Endodermal cell (in vitro differentiated cells): ENCODE measurements around the gene SLIT3. TPM values are rescaled to one million over a fixed set of nuclear protein-coding genes. Genes with fewer than 3 reads are reported as not detected.

Experiments
- DNase-seq: peaks from one replicate; pipeline ENCODE4 v3.0.0-alpha.2; 2017
- H3K27ac ChIP-seq: 2 replicates; pipeline ENCODE4 v1.5.1; 2013; ENCODE audit warnings: mild to moderate bottlenecking, low read depth, low read length, moderate library complexity
- H3K27me3 ChIP-seq: 2 replicates; pipeline ENCODE4 v1.6.1; 2013; ENCODE audit warnings: mild to moderate bottlenecking, low read length, moderate library complexity; ENCODE audit not compliant: insufficient read depth, control insufficient read depth, poor library complexity, severe bottlenecking
- H3K36me3 ChIP-seq: 2 replicates; pipeline ENCODE4 v1.7.0; 2013; ENCODE audit warnings: mild to moderate bottlenecking, low read length, moderate library complexity; ENCODE audit not compliant: control insufficient read depth, insufficient read depth
- H3K4me1 ChIP-seq: one replicate; pipeline ENCODE4 v1.7.0; 2013; ENCODE audit warnings: low read length; ENCODE audit not compliant: control insufficient read depth, insufficient read depth
- H3K4me3 ChIP-seq: 2 replicates; pipeline ENCODE4 v1.5.1; 2013; ENCODE audit warnings: mild to moderate bottlenecking, low read length, moderate library complexity
- H3K9ac ChIP-seq: 2 replicates; pipeline ENCODE4 v1.6.1; 2013; ENCODE audit warnings: mild to moderate bottlenecking, low read length, moderate library complexity; ENCODE audit not compliant: poor library complexity, severe bottlenecking; ENCODE audit errors: extremely low read depth
- H3K9me3 ChIP-seq: 2 replicates; pipeline ENCODE4 v1.6.1; 2013; ENCODE audit warnings: mild to moderate bottlenecking, low read length, moderate library complexity; ENCODE audit not compliant: control insufficient read depth
- H3K27ac Mint-ChIP-seq: 2 replicates; pipeline ENCODE4 v1.8.0; 2020; ENCODE audit warnings: mixed read lengths
- H3K27me3 Mint-ChIP-seq: 2 replicates; pipeline ENCODE4 v1.8.0; 2021; ENCODE audit warnings: mild to moderate bottlenecking, mixed read lengths; ENCODE audit not compliant: insufficient read depth
- H3K36me3 Mint-ChIP-seq: 2 replicates; pipeline ENCODE4 v1.8.0; 2020; ENCODE audit warnings: low read depth, mixed read lengths
- H3K4me1 Mint-ChIP-seq: 2 replicates; pipeline ENCODE4 v1.8.0; 2020; ENCODE audit warnings: mixed read lengths
- H3K4me3 Mint-ChIP-seq: 2 replicates; pipeline ENCODE4 v1.8.0; 2020; ENCODE audit warnings: mild to moderate bottlenecking, moderate library complexity, mixed read lengths
- H3K9me3 Mint-ChIP-seq: 2 replicates; pipeline ENCODE4 v1.8.0; 2020; ENCODE audit warnings: mild to moderate bottlenecking, mixed read lengths
- WGBS, 2 experiments: methylation state at CpG; one replicate each; pipeline versions ENCODE4 v1.1.5 to v1.1.7; 2013; ENCODE audit warnings: missing lambda C conversion rate in 2 of 2, mixed read lengths in 1 of 2; ENCODE audit not compliant: insufficient coverage in 1 of 2, insufficient read length in 1 of 2; 5-methylcytosine and 5-hydroxymethylcytosine counted together
- total RNA-seq, 2 donors: library from RNA; stranded (reverse); fragmentation: NEBNext Ultra II Directional in 1 of 2; extraction: Animal tissue kit (Norgen Biotek cat#: 25700) in 1 of 2; gene quantifications; 2 replicates in 1 of 2; 3 replicates in 1 of 2; pipeline ENCODE4 v1.2.1, GENCODE V29; 2021
- TF ChIP-seq, protein P1 (sequence below): fragments of 200-600 bp; sonication (generic); conservative IDR thresholded peaks from 2 replicates; pipeline ENCODE4 v1.5.0; 2021; ENCODE audit warnings: antibody characterized with exemption, mild to moderate bottlenecking

SLIT3 gene
- total RNA-seq, 2 donors from 2014 or later = 2.5 to 3.4 TPM

DNA sequence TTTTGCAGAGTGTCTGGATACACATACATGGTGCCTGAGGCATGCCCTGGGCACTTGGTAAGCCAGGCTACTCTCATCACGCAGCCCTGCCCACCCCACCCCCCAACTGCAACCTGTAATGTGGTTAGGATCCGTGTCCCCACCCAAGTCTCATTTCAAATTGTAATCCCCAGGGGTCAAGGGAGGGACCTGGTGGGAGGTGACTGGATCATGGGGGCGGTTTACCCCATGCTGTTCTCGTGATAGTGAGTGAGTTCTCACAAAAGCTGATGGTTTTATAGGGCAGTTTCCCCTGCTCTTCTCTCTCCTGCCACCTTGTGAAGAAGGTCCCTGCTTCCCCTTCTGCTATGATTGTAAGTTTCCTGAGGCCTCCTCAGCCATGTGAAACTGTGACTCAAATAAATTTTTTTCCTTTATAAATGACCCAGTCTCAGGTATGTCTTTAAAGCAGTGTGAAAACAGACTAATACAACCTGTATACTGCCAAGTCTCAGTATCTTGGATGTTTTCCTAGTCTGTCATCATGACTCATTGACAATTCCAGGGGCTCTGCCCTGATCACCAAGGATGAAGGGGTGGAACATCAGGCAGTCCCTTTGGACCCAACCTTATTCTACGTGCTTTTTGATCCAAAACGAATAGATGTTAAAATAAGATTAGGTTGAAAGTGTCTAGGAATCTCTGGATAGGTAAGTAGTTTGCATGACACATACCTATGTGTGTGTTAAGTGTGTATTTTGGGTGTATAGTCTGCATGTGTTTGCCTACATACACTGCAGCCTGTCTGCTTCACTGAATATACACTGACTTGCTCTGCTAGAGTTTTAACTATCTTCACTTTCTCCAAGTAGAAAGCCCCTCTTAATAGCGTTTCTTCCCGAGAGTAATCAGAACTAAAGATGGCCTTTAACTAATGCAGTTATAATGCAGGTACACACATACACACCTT is 293.8 kb downstream of the SLIT3 start:
- no peaks in the 10 kb centered on the region for H3K36me3 Mint-ChIP-seq
- H3K9ac ChIP-seq = no peak overlapping the region
- no peaks in the 10 kb centered on the region for H3K4me1 ChIP-seq
- no peaks in the 10 kb centered on the region for H3K27me3 ChIP-seq
- H3K4me3 Mint-ChIP-seq = no peak overlapping the region
- H3K36me3 ChIP-seq = no peaks in the 10 kb centered on the region
- WGBS, 2 experiments = 79 to 98% methylated on average over 4 to 8 of the region's 8 CpGs
- no peak overlapping the region for H3K27ac Mint-ChIP-seq
- H3K27ac ChIP-seq = no peak overlapping the region
- peaks cover under 1% of the 10 kb centered on the region for H3K27me3 Mint-ChIP-seq
- TF ChIP-seq, protein P1, sequence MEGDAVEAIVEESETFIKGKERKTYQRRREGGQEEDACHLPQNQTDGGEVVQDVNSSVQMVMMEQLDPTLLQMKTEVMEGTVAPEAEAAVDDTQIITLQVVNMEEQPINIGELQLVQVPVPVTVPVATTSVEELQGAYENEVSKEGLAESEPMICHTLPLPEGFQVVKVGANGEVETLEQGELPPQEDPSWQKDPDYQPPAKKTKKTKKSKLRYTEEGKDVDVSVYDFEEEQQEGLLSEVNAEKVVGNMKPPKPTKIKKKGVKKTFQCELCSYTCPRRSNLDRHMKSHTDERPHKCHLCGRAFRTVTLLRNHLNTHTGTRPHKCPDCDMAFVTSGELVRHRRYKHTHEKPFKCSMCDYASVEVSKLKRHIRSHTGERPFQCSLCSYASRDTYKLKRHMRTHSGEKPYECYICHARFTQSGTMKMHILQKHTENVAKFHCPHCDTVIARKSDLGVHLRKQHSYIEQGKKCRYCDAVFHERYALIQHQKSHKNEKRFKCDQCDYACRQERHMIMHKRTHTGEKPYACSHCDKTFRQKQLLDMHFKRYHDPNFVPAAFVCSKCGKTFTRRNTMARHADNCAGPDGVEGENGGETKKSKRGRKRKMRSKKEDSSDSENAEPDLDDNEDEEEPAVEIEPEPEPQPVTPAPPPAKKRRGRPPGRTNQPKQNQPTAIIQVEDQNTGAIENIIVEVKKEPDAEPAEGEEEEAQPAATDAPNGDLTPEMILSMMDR = no peak
- H3K9me3 Mint-ChIP-seq = no peaks in the 10 kb centered on the region
- H3K9me3 ChIP-seq = no peaks in the 10 kb centered on the region
- H3K4me3 ChIP-seq = no peak overlapping the region
- no peak for DNase-seq
- peaks cover 24% of the 10 kb centered on the region for H3K4me1 Mint-ChIP-seq

DNA sequence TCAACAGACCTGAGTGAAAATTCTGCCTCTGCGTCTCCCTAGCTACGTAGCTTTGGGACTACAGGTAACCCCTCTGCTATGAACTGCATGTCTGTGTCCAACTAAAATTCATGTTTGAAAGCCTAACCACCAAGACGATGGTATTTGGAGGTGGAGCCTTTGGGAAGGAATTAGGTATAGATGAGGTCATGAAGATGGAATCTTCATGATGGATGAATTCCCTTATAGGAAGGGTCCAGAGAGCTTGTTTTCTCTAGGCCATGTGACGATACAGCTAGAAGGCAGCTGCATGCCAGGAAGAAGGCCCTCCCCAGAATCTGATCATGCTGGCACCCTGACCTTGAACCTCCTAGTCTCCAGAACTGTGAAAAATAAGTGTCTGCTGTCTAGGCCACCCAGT is 296.4 kb downstream of the SLIT3 start:
- Mint-ChIP-seq H3K4me3 (no peak overlapping the region), H3K9me3 (no peaks in the 10 kb centered on the region), H3K27me3 (no peaks in the 10 kb centered on the region), H3K4me1 (peaks cover 24% of the 10 kb centered on the region), H3K27ac (no peak overlapping the region), H3K36me3 (no peaks in the 10 kb centered on the region)
- TF ChIP-seq, protein P1 = no peak
- Histone ChIP-seq H3K4me3 (no peak overlapping the region), H3K27me3 (no peaks in the 10 kb centered on the region), H3K36me3 (no peaks in the 10 kb centered on the region), H3K27ac (no peak overlapping the region), H3K4me1 (no peaks in the 10 kb centered on the region), H3K9ac (no peak overlapping the region), H3K9me3 (no peaks in the 10 kb centered on the region)
- DNase-seq = no peak
- WGBS, 2 experiments = 85 to 92% methylated on average over 4 of the region's 4 CpGs

DNA sequence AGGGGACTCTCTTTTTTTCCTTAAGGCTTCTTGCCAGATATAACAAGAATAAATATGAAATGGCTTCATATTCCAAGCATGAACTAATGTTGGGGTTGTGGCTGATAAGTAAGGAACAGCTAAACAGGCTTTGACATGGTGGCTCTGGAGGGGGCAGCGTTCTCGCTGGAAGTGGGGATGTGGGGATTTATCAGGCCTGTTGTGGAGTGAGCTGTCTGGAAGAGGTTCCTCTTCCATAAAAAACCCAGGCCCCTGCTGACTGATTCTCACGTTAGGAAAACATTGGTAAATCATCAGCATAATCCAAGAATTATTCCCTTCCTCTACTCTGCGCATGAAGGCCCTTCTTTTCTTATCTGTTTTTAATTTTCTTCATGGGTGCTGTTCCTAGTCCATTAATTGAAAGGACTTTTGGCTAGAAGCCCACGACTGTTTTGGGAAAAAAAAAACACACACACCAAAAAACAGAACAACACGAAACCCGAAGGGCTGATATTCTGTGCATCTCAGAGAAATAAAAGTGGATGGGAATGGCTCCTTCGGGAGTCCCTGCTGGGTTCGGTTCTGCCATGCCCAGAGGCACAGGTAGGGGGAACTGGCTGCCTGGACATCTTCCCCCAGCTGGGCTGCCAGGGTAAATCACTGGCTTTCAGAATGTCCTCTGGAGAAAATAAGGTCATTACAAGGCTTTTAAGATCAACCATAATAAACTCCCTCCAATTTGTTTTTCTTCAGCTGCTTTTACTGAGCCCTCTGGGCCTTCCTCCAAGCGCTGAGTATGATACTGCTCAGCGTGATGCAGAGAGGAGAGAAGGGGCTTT is 297.0 kb downstream of the SLIT3 start:
- no peak overlapping the region for H3K4me3 ChIP-seq
- 82 to 86% methylated on average over 6 to 11 of the region's 11 CpGs for WGBS, 2 experiments
- no peaks in the 10 kb centered on the region for H3K9me3 ChIP-seq
- no peak overlapping the region for H3K27ac ChIP-seq
- no peaks in the 10 kb centered on the region for H3K4me1 ChIP-seq
- H3K9me3 Mint-ChIP-seq = no peaks in the 10 kb centered on the region
- H3K27me3 ChIP-seq = no peaks in the 10 kb centered on the region
- TF ChIP-seq, protein P1 = peak; percentile 78
- H3K4me3 Mint-ChIP-seq = no peak overlapping the region
- H3K36me3 ChIP-seq = no peaks in the 10 kb centered on the region
- DNase-seq = peak; percentile 74
- H3K9ac ChIP-seq = no peak overlapping the region
- H3K36me3 Mint-ChIP-seq = no peaks in the 10 kb centered on the region
- no peaks in the 10 kb centered on the region for H3K27me3 Mint-ChIP-seq
- peaks cover 24% of the 10 kb centered on the region for H3K4me1 Mint-ChIP-seq
- no peak overlapping the region for H3K27ac Mint-ChIP-seq
